SH-SY5Y (cell line): ENCODE measurements around the gene LHX4.

Source experiments
- GATA2 ChIP-seq: IDR thresholded peaks from 2 replicates; pipeline ENCODE4 v1.6.1; 2011; ENCODE audit warnings: mild to moderate bottlenecking, low read depth, low read length
- GATA3 ChIP-seq: IDR thresholded peaks from 2 replicates; pipeline ENCODE4 v1.6.1; 2011; ENCODE audit warnings: low read depth, mild to moderate bottlenecking, low read length, moderate library complexity

DNA sequence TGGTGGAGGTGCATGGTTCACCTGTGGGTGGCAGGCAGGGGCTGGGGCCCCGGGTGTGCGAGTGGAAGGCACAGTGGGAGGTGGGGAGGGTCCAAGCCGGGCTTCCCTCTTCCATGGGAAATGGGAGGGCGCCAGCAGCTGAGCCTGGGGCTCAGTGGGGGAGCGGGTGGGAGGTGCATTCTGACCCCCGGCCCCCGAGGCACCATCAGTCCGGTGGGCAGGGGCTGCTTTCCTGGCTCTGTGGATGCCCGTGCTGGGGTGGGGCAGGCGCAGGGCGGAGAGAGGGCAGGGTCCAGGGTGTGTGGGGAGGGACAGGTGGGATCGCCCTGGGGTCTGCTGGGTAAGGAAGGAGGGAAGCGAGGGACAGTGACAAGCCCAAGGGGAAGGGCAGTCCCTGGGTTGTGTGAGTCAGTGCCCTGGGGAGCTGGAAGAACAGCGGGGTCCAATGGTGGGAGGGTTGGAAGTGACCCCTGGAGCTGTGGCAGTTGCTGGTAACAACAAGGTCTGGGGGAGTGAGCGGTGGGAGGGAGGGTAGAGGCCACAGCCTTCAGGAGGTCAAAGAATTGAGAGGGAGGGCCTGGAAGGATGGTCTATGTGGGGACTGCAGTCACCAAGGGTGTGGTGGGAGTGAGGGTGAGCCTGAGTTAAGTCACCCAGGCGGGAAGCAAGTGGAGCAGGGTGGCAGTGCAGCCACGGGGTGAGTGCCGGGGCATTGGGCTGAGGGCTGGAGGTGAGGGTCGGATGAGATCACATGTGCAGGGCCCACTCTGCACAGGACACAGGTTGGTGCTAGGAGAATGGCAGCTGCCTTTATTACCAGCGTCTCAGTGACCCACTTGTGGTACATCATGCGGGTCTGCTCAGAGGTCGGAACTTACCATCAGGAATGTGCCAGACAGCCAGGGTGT, 29.6 kb downstream of the LHX4 start:
- TF ChIP-seq GATA2 (no peak), GATA3 (no peak)
